Activated CD8-positive, alpha-beta memory T cell treated with anti-CD3 and anti-CD28 coated beads for 48 hours (primary cell): ENCODE measurements around the gene TSR2.
"Not testable (repeated sequence)": the region's sequence is repeated elsewhere in the genome, so short reads cannot be mapped to it uniquely, and the experiment has no call there.

Experiments
- DNase-seq, 3 experiments: peaks; one replicate each; pipeline ENCODE4 v3.0.0-alpha.2; 2020; ENCODE audit warnings: low read depth in 2 of 3, low spot score in 2 of 3

The TSR2 gene

GRCh38 chrX:54473993-54474859 lies 34.0 kb downstream of the TSR2 start:
- no peak for DNase-seq

- no peak for DNase-seq
Measured at GRCh38 chrX:54479136-54480111, 39.2 kb downstream of the TSR2 start.

GRCh38 chrX:54482839-54483593 lies 42.8 kb downstream of the TSR2 start:
- DNase-seq = no peak

GRCh38 chrX:54483946-54484345 lies 43.7 kb downstream of the TSR2 start:
- DNase-seq = no peak

- DNase-seq = no peak
Measured at GRCh38 chrX:54484666-54485065, 44.5 kb downstream of the TSR2 start.

GRCh38 chrX:54489819-54490218 lies 49.6 kb downstream of the TSR2 start:
- not testable (repeated sequence) for DNase-seq

GRCh38 chrX:54492340-54492739 lies 52.1 kb downstream of the TSR2 start:
- no peak for DNase-seq

GRCh38 chrX:54494166-54494988 lies 54.2 kb downstream of the TSR2 start:
- DNase-seq = no peak
